DMS153 treated with DMSO at 0.1 percent for 48 hours (cell line): ENCODE measurements around the gene FUOM.

ENCODE experiments used
- DNase-seq: peaks from one replicate; lab custom pipeline; 2025; ENCODE audit not compliant: unreplicated experiment; lab: John Stamatoyannopoulos, UW

Gene FUOM

GRCh38 chr10:133357285-133358161, at the start of gene FUOM:
Gene FUOM (minus strand): TSS chr10:133358019. CDS start chr10:133358007, 12 bp downstream.
- peak; percentile 35 for DNase-seq

GRCh38 chr10:133405844-133406527, 48.2 kb upstream of the FUOM start:
- DNase-seq = no peak

GRCh38 chr10:133405272-133405671, 47.5 kb upstream of the FUOM start:
- no peak for DNase-seq

- no peak for DNase-seq
These were observed 46.0 kb upstream of the FUOM start for GRCh38 chr10:133403784-133404183.

GRCh38 chr10:133403359-133403758, 45.5 kb upstream of the FUOM start:
- DNase-seq = no peak

GRCh38 chr10:133401981-133402725, 44.3 kb upstream of the FUOM start:
- DNase-seq = no peak

- no peak for DNase-seq
These were observed 43.7 kb upstream of the FUOM start for GRCh38 chr10:133401500-133401899.

- no peak for DNase-seq
These were observed 43.0 kb upstream of the FUOM start for GRCh38 chr10:133400624-133401424.

GRCh38 chr10:133399123-133399601, 41.3 kb upstream of the FUOM start:
- no peak for DNase-seq

GRCh38 chr10:133397938-133398337, 40.1 kb upstream of the FUOM start:
- DNase-seq = no peak

GRCh38 chr10:133396035-133396624, 38.3 kb upstream of the FUOM start:
- no peak for DNase-seq

- DNase-seq = no peak
These were observed 37.0 kb upstream of the FUOM start for GRCh38 chr10:133394801-133395221.

- peak; percentile 76 for DNase-seq
These were observed 36.3 kb upstream of the FUOM start, which contains the start of gene MTG1 for GRCh38 chr10:133394064-133394663. Gene MTG1 (plus strand): TSS chr10:133394157. CDS start chr10:133394221, 64 bp downstream.

- DNase-seq = no peak
These were observed 35.7 kb upstream of the FUOM start for GRCh38 chr10:133393401-133394063.

- DNase-seq = no peak
These were observed 34.1 kb upstream of the FUOM start for GRCh38 chr10:133391761-133392518.

- DNase-seq = no peak
These were observed 33.4 kb upstream of the FUOM start for GRCh38 chr10:133391249-133391635.

GRCh38 chr10:133390597-133391248, 32.9 kb upstream of the FUOM start:
- DNase-seq = no peak
